Liver (tissue), 2 donors: ENCODE results near the gene BCKDHA.
"Not testable (repeated sequence)": the region's sequence is repeated elsewhere in the genome, so short reads cannot be mapped to it uniquely, and the experiment has no call there.

Experiments
- TF ChIP-seq, protein P1 (sequence below): fragments of 150-350 bp; IDR thresholded peaks from 2 replicates; pipeline ENCODE4 v1.5.1; 2017; ENCODE audit warnings: improper control_type of control experiment, low read depth, low read length; ENCODE audit not compliant: missing input control
- TF ChIP-seq, protein P2 (sequence below): IDR thresholded peaks from 2 replicates; pipeline ENCODE4 v1.6.1; 2016; ENCODE audit warnings: antibody characterized with exemption, mild to moderate bottlenecking
- donor health status: healthy.

DNA sequence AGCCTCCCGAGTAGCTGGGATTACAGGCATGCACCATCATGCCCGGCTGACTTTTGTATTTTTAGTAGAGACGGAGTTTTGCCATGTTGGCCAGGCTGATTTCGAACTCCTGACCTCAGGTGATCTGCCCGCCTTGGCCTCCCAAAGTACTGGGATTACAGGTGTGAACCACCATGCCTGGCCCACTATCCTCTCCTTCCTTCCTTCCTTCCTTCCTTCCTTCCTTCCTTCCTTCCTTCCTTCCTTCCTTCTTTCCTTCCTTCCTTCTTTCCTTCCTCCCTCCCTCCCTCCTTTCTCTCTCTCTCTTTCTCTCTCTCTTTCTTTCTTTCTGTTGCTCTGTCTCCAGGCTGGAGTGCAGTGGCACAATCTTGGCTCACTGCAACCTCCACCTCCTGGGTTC lies 26.5 kb upstream of the BCKDHA start:
- TF ChIP-seq, protein P1, sequence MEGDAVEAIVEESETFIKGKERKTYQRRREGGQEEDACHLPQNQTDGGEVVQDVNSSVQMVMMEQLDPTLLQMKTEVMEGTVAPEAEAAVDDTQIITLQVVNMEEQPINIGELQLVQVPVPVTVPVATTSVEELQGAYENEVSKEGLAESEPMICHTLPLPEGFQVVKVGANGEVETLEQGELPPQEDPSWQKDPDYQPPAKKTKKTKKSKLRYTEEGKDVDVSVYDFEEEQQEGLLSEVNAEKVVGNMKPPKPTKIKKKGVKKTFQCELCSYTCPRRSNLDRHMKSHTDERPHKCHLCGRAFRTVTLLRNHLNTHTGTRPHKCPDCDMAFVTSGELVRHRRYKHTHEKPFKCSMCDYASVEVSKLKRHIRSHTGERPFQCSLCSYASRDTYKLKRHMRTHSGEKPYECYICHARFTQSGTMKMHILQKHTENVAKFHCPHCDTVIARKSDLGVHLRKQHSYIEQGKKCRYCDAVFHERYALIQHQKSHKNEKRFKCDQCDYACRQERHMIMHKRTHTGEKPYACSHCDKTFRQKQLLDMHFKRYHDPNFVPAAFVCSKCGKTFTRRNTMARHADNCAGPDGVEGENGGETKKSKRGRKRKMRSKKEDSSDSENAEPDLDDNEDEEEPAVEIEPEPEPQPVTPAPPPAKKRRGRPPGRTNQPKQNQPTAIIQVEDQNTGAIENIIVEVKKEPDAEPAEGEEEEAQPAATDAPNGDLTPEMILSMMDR, result not testable (repeated sequence)
- TF ChIP-seq, protein P2, sequence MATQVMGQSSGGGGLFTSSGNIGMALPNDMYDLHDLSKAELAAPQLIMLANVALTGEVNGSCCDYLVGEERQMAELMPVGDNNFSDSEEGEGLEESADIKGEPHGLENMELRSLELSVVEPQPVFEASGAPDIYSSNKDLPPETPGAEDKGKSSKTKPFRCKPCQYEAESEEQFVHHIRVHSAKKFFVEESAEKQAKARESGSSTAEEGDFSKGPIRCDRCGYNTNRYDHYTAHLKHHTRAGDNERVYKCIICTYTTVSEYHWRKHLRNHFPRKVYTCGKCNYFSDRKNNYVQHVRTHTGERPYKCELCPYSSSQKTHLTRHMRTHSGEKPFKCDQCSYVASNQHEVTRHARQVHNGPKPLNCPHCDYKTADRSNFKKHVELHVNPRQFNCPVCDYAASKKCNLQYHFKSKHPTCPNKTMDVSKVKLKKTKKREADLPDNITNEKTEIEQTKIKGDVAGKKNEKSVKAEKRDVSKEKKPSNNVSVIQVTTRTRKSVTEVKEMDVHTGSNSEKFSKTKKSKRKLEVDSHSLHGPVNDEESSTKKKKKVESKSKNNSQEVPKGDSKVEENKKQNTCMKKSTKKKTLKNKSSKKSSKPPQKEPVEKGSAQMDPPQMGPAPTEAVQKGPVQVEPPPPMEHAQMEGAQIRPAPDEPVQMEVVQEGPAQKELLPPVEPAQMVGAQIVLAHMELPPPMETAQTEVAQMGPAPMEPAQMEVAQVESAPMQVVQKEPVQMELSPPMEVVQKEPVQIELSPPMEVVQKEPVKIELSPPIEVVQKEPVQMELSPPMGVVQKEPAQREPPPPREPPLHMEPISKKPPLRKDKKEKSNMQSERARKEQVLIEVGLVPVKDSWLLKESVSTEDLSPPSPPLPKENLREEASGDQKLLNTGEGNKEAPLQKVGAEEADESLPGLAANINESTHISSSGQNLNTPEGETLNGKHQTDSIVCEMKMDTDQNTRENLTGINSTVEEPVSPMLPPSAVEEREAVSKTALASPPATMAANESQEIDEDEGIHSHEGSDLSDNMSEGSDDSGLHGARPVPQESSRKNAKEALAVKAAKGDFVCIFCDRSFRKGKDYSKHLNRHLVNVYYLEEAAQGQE, result not testable (repeated sequence)
